Right lobe of liver (tissue), 4 donors: Measurements from ENCODE around the gene PDZRN4.

Source experiments
- CTCF ChIP-seq, 4 donors: fragments of 200-600 bp in 3 of 4; fragments of 450-650 bp in 1 of 4; IDR thresholded peaks; one replicate each; pipeline versions ENCODE4 v1.5.1 to v1.8.0; 2016 to 2022; ENCODE audit warnings: antibody characterized with exemption in 4 of 4, mild to moderate bottlenecking in 2 of 4
- POLR2A ChIP-seq: fragments of 450-650 bp; IDR thresholded peaks from one replicate; pipeline ENCODE4 v1.6.1; 2017; ENCODE audit warnings: antibody characterized with exemption, mild to moderate bottlenecking
- donor health status: DM: no; HTN: no; CAD: no.
- donor health status: DM: no; HTN: no; CAD: no.
- donor health status: DM: no; HTN: yes; CAD: no.

GRCh38 chr12:41361738-41362137, 173.6 kb downstream of the PDZRN4 start:
- TF ChIP-seq CTCF (IDR thresholded peaks at IDR 0.05) (no peak), POLR2A (no peak)
